Measurements from ENCODE around the gene DAPK3. TPM values are rescaled to one million over a fixed set of nuclear protein-coding genes. Genes with fewer than 3 reads are reported as not detected.

DAPK3 gene
- total RNA-seq, 2 donors from 2014 or later, result 167 to 241 TPM

DNA sequence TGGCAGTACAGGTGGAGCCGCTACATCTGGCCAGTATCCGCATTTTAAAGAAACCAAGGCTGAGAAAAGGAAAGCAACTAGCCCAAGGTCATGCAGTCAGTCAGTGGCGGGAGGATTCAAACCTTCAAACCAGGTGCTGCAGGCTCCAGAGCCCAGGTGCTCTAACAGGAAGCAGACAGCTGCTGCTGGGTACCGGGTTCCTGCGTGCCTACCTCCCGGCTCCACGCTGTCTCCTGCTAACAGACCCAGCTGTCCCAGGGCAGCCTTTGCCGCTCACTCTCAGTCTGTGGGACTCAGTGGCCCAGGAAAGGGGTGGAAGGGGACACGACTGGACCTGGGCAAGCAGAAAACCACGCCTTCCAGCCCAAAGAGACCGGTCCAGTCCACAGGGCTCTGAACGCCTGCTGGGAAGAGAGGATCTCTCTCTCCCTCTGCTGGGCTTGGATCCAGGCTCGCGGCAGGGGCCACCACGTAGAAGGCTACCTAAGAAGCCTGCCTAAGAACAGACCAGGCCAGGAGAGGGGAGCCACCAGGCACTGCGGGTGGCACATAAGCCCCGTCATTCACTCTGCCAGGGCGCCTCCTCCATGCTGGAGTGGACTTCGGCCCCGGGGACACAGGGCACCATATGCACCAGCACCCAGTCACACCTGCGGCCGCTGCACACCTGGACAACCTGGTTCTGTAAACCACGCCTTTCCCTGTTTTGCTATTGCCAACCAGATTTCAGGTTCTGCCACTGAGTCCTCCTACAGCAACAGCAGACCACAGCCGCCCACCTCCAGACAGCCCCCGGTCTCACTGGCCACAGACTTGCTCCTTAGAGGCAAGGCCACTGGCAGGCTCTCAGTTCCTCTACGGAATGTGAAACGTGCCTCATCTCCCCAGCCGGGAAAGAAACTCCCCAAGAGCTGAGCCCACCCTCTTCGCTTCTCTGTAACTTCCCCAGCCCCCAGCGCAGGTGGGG is 4.6 kb downstream of the DAPK3 start:
- DNase-seq (ENCODE audit: low spot score), result no peak
- Histone ChIP-seq H3K9me3 (no peaks in the 10 kb centered on the region), H3K27me3 (replicated peaks; ENCODE audit: insufficient read depth) (no peaks in the 10 kb centered on the region), H3K36me3 (peaks cover 61% of the 10 kb centered on the region), H3K4me3 (peak overlapping the region; percentile 62), H3K27ac (peak overlapping the region; percentile 96 to 99), H3K4me1 (ENCODE audit: control insufficient read depth in 1 of 2, low read depth in 2 of 2) (peaks cover 36 to 48% of the 10 kb centered on the region in 2 donors)
- ATAC-seq (ENCODE audit: insufficient number of reproducible peaks, low FRiP score, low read depth), result no peak
- TF ChIP-seq CTCF (IDR thresholded peaks at IDR 0.05), result no peak

- H3K4me3 ChIP-seq, result no peak overlapping the region
- TF ChIP-seq CTCF (IDR thresholded peaks at IDR 0.05), result no peak
- H3K27me3 ChIP-seq (replicated peaks; ENCODE audit: insufficient read depth), result no peaks in the 10 kb centered on the region
- peaks cover 80% of the 10 kb centered on the region for H3K36me3 ChIP-seq
- peak overlapping the region in 1 of 2 donors; percentile 18 for H3K27ac ChIP-seq
- H3K9me3 ChIP-seq, result no peaks in the 10 kb centered on the region
- H3K4me1 ChIP-seq (ENCODE audit: control insufficient read depth in 1 of 2, low read depth in 2 of 2), result peaks cover 33 to 44% of the 10 kb centered on the region in 2 donors
- ATAC-seq (ENCODE audit: insufficient number of reproducible peaks, low FRiP score, low read depth), result no peak
- no peak for DNase-seq (ENCODE audit: low spot score)
These were observed 6.4 kb downstream of the DAPK3 start for GRCh38 chr19:3964256-3965194.

- no peak overlapping the region for H3K27ac ChIP-seq
- ATAC-seq (ENCODE audit: insufficient number of reproducible peaks, low FRiP score, low read depth) (no peak), DNase-seq (ENCODE audit: low spot score) (no peak)
- peaks cover 88% of the 10 kb centered on the region for H3K36me3 ChIP-seq
- H3K4me1 ChIP-seq (ENCODE audit: control insufficient read depth in 1 of 2, low read depth in 2 of 2), result peaks cover 25 to 38% of the 10 kb centered on the region in 2 donors
- H3K27me3 ChIP-seq (replicated peaks; ENCODE audit: insufficient read depth), result no peaks in the 10 kb centered on the region
- H3K9me3 ChIP-seq, result no peaks in the 10 kb centered on the region
- no peak overlapping the region for H3K4me3 ChIP-seq
- no peak for TF ChIP-seq CTCF (IDR thresholded peaks at IDR 0.05)
These were observed 7.2 kb downstream of the DAPK3 start for GRCh38 chr19:3963458-3964255.

GRCh38 chr19:3961007-3961406 is 9.9 kb downstream of the DAPK3 start:
- no peaks in the 10 kb centered on the region for H3K9me3 ChIP-seq
- peaks cover 9 to 33% of the 10 kb centered on the region in 2 donors for H3K4me1 ChIP-seq (ENCODE audit: control insufficient read depth in 1 of 2, low read depth in 2 of 2)
- no peak for DNase-seq (ENCODE audit: low spot score)
- no peak for TF ChIP-seq CTCF (IDR thresholded peaks at IDR 0.05)
- ATAC-seq (ENCODE audit: insufficient number of reproducible peaks, low FRiP score, low read depth), result no peak
- no peak overlapping the region for H3K27ac ChIP-seq
- no peaks in the 10 kb centered on the region for H3K27me3 ChIP-seq (replicated peaks; ENCODE audit: insufficient read depth)
- no peak overlapping the region for H3K4me3 ChIP-seq
- H3K36me3 ChIP-seq, result peaks cover 76% of the 10 kb centered on the region

Data from thoracic aorta (tissue), 2 donors.